WTC11 (cell line): Measurements from ENCODE around the gene ST8SIA6. TPM values are rescaled to one million over a fixed set of nuclear protein-coding genes. Genes with fewer than 3 reads are reported as not detected.
A peak's percentile ranks its signal among the peaks of the same experiment; 100 is the strongest.

ENCODE experiments used
- ATAC-seq: fragments of 200-7000 bp; cut with Tn5 transposase; 2 replicates; pipeline ENCODE4 v1.10.0; 2021; ENCODE audit warnings: mild to moderate bottlenecking, moderate library complexity
- CTCF ChIA-PET: fragments of 300-600 bp; sonication (Branson Sonifier 250); formaldehyde crosslinking; loops from one replicate; lab custom pipeline; 2021; ENCODE audit warnings: antibody characterized with exemption; lab: Charles Lee
- POLR2A ChIA-PET: fragments of 350-600 bp; sonication (Branson Sonifier 250); formaldehyde crosslinking; loops from one replicate; lab custom pipeline; 2021; ENCODE audit warnings: antibody characterized with exemption; lab: Charles Lee
- DNase-seq: peaks from one replicate; pipeline ENCODE4 v3.0.0; 2021; ENCODE audit warnings: low spot score
- H3K27ac Mint-ChIP-seq: 2 replicates; pipeline ENCODE4 v1.8.0; 2021; ENCODE audit warnings: mixed read lengths
- H3K27me3 Mint-ChIP-seq: 2 replicates; pipeline ENCODE4 v1.8.0; 2021; ENCODE audit warnings: low read depth, mild to moderate bottlenecking, moderate library complexity, mixed read lengths
- H3K36me3 Mint-ChIP-seq: 2 replicates; pipeline ENCODE4 v1.8.0; 2021; ENCODE audit warnings: mixed read lengths
- H3K4me1 Mint-ChIP-seq: 2 replicates; pipeline ENCODE4 v1.8.0; 2022; ENCODE audit warnings: mixed read lengths
- H3K4me3 Mint-ChIP-seq: 2 replicates; pipeline ENCODE4 v1.8.0; 2021; ENCODE audit warnings: mild to moderate bottlenecking, moderate library complexity, mixed read lengths
- H3K9me3 Mint-ChIP-seq: 2 replicates; pipeline ENCODE4 v1.8.0; 2021; ENCODE audit warnings: mixed read lengths
- CTCF ChIP-seq: fragments of 200-600 bp; IDR thresholded peaks from 2 replicates; pipeline ENCODE4 v1.8.0; 2022; ENCODE audit warnings: antibody characterized with exemption
- GTF2I ChIP-seq: fragments of 250-450 bp; sonication (Bioruptor Pico); conservative IDR thresholded peaks from 2 replicates; pipeline ENCODE4 v1.4.0; 2021; ENCODE audit warnings: mild to moderate bottlenecking
- HMGA2 ChIP-seq: fragments of 250-450 bp; sonication (Bioruptor Pico); IDR thresholded peaks from 2 replicates; pipeline ENCODE4 v1.4.0; 2021; ENCODE audit warnings: mild to moderate bottlenecking, moderate library complexity
- NFYB ChIP-seq: sonication (generic); formaldehyde crosslinking; conservative IDR thresholded peaks from 2 replicates; pipeline ENCODE4 v1.8.0; 2022; ENCODE audit warnings: low read depth, missing genetic modification reagents
- OVOL2 ChIP-seq: fragments of 250-450 bp; sonication (Bioruptor Pico); IDR thresholded peaks from 2 replicates; pipeline ENCODE4 v1.9.0; 2021; ENCODE audit warnings: mild to moderate bottlenecking, borderline replicate concordance
- RORB ChIP-seq: fragments of 250-450 bp; sonication (Bioruptor Pico); IDR thresholded peaks from 2 replicates; pipeline ENCODE4 v1.9.0; 2021; ENCODE audit warnings: mild to moderate bottlenecking
- SMAD3 ChIP-seq: sonication (generic); formaldehyde crosslinking; IDR thresholded peaks from 2 replicates; pipeline ENCODE4 v1.8.0; 2022; ENCODE audit warnings: missing genetic modification reagents, mild to moderate bottlenecking, borderline replicate concordance
- SOX15 ChIP-seq: fragments of 250-450 bp; sonication (Bioruptor Pico); IDR thresholded peaks from 2 replicates; pipeline ENCODE4 v1.9.0; 2021; ENCODE audit warnings: mild to moderate bottlenecking
- ZBTB43 ChIP-seq: sonication (generic); formaldehyde crosslinking; IDR thresholded peaks from 2 replicates; pipeline ENCODE4 v1.8.1; 2023; ENCODE audit warnings: mild to moderate bottlenecking, missing genetic modification reagents
- ZMAT4 ChIP-seq: fragments of 250-450 bp; sonication (Bioruptor Pico); IDR thresholded peaks from 2 replicates; pipeline ENCODE4 v1.9.0; 2021; ENCODE audit warnings: mild to moderate bottlenecking
- ZNF121 ChIP-seq: sonication (generic); formaldehyde crosslinking; IDR thresholded peaks from 2 replicates; pipeline ENCODE4 v1.8.0; 2023; ENCODE audit warnings: missing genetic modification reagents
- ZNF138 ChIP-seq: sonication (generic); formaldehyde crosslinking; conservative IDR thresholded peaks from 2 replicates; pipeline ENCODE4 v1.8.1; 2022; ENCODE audit warnings: mild to moderate bottlenecking, moderate library complexity, missing genetic modification reagents
- ZNF263 ChIP-seq: sonication (generic); formaldehyde crosslinking; IDR thresholded peaks from 2 replicates; pipeline ENCODE4 v1.8.1; 2022; ENCODE audit warnings: low read depth, mild to moderate bottlenecking, moderate library complexity, missing genetic modification reagents
- ZNF281 ChIP-seq: sonication (generic); formaldehyde crosslinking; IDR thresholded peaks from 2 replicates; pipeline ENCODE4 v1.8.0; 2023; ENCODE audit warnings: mild to moderate bottlenecking, missing genetic modification reagents
- ZNF396 ChIP-seq: fragments of 250-450 bp; sonication (Bioruptor Pico); IDR thresholded peaks from 2 replicates; pipeline ENCODE4 v1.8.0; 2021; ENCODE audit warnings: mild to moderate bottlenecking, moderate library complexity, borderline replicate concordance
- ZNF671 ChIP-seq: fragments of 250-450 bp; sonication (Bioruptor Pico); IDR thresholded peaks from 2 replicates; pipeline ENCODE4 v1.8.0; 2021; ENCODE audit warnings: mild to moderate bottlenecking
- total RNA-seq: library from RNA; stranded (reverse); gene quantifications from 3 replicates; pipeline ENCODE4 v1.2.3, GENCODE V29; 2021
- TF ChIP-seq, protein P1 (sequence below): sonication (generic); formaldehyde crosslinking; conservative IDR thresholded peaks from 2 replicates; pipeline ENCODE4 v1.8.1; 2022; ENCODE audit warnings: mild to moderate bottlenecking, missing genetic modification reagents
- TF ChIP-seq, protein P2 (sequence below): sonication (generic); formaldehyde crosslinking; IDR thresholded peaks from 2 replicates; pipeline ENCODE4 v1.8.1; 2022; ENCODE audit warnings: mild to moderate bottlenecking, missing genetic modification reagents, moderate library complexity, borderline replicate concordance
- TF ChIP-seq, protein P3 (sequence below): sonication (generic); formaldehyde crosslinking; IDR thresholded peaks from 2 replicates; pipeline ENCODE4 v1.8.1; 2023; ENCODE audit warnings: mild to moderate bottlenecking, missing genetic modification reagents, borderline replicate concordance
- TF ChIP-seq, protein P4 (sequence below): sonication (generic); formaldehyde crosslinking; IDR thresholded peaks from 2 replicates; pipeline ENCODE4 v1.8.1; 2022; ENCODE audit warnings: low read depth, mild to moderate bottlenecking, moderate library complexity, missing genetic modification reagents, borderline replicate concordance

ST8SIA6 gene
- total RNA-seq, 1 experiment from 2014 or later: 3.5 TPM

DNA sequence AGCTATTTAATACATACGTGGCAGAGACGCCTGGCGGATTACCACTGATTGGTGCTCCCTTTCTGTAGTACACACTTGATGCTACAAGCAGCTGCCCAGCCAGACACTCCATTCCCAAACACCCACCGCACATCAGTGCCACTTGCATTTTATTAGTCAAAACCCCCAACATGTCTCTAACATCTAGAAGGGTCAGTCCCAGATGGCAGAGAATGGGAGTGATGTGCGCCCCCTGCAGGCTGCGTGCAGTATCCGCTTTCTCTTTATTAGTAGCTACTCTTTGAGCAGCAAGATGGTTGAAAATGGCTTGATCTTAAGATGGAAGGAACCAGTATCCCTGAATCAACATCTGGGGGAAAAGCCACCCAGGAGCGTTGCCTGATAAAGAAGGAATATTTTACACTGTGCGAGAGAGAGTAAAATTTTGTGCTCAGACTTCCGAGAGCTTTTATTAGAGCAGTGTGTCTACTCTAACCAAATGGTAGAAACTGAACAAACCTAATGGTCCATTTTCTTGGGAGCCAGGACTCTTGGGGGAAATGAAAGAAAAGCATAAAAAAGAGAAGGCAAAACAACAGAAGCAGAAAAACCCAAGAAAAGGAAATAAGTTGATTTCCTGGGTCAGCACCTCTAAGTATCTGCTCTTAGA, 78.3 kb downstream of the ST8SIA6 start:
- Mint-ChIP-seq H3K27ac (no peak overlapping the region), H3K4me1 (peaks cover 32% of the 10 kb centered on the region), H3K27me3 (no peaks in the 10 kb centered on the region; the same call in 1 of the 2 replicates), H3K4me3 (no peak overlapping the region), H3K9me3 (peaks cover 7% of the 10 kb centered on the region), H3K36me3 (no peaks in the 10 kb centered on the region)
- CTCF ChIA-PET: interaction anchor here (0.5 to 3.1 kb wide), 51 partner anchors 10 to 1145 kb away, joined by 3 to 50 read pairs (median 4); partner anchors contain the start of genes ST8SIA6 and STAM
- ATAC-seq (peak; percentile 74), DNase-seq (peak; percentile 80)
- POLR2A ChIA-PET: interaction anchor here (0.5 kb wide), 1 partner anchor 90 kb away, joined by 3 read pairs; no protein-coding TSS in a partner anchor
- no peak for TF ChIP-seq ZMAT4 (CRISPR knock-in tag)
- peak; percentile 79 for TF ChIP-seq CTCF
- no peak for TF ChIP-seq ZBTB43
- no peak for TF ChIP-seq HMGA2

DNA sequence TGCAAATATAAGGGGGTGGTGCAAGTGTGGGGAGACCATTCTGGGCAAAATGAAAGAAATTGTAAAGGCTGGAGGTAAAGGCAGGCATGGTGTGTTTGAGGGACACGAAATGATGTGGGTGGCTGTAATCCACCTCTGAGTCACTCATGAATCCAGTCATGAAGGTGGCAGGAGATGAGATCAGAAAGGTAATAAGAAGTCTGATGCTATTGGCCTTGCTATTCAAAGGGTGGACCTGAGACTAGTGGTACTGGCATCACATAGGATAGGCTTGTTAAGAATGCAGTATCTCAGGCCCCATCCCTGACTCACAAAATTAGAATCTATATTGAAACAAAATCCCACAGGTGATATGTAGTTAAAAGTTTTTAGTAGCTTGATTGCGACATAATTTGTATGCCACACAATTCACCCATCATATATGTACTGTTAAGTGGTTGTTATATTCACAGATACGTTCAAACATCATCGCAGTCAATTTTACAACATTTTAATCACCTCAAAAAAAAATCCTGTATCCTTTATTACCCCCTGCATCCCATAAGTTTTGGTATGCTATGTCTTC, 85.6 kb downstream of the ST8SIA6 start:
- H3K36me3 Mint-ChIP-seq: peaks cover 2% of the 10 kb centered on the region
- CTCF ChIA-PET: no interaction called here
- H3K4me3 Mint-ChIP-seq: no peak overlapping the region
- H3K27ac Mint-ChIP-seq: no peak overlapping the region
- POLR2A ChIA-PET: no interaction called here
- H3K27me3 Mint-ChIP-seq: no peaks in the 10 kb centered on the region
- no peak for ATAC-seq
- no peaks in the 10 kb centered on the region for H3K4me1 Mint-ChIP-seq
- H3K9me3 Mint-ChIP-seq: peaks cover 15% of the 10 kb centered on the region
- DNase-seq: no peak
- TF ChIP-seq, protein P1, sequence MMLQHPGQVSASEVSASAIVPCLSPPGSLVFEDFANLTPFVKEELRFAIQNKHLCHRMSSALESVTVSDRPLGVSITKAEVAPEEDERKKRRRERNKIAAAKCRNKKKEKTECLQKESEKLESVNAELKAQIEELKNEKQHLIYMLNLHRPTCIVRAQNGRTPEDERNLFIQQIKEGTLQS: no peak
- TF ChIP-seq GTF2I (CRISPR knock-in tag) (no peak), SOX15 (no peak), RORB (CRISPR knock-in tag) (no peak), ZNF671 (CRISPR knock-in tag) (no peak), ZNF396 (CRISPR knock-in tag) (no peak), NFYB (CRISPR knock-in tag) (no peak), ZNF138 (CRISPR knock-in tag) (no peak), ZNF281 (no peak), ZNF121 (CRISPR knock-in tag) (no peak), ZNF263 (CRISPR knock-in tag) (no peak), SMAD3 (CRISPR knock-in tag) (no peak), OVOL2 (CRISPR knock-in tag) (no peak)
- TF ChIP-seq, protein P2, sequence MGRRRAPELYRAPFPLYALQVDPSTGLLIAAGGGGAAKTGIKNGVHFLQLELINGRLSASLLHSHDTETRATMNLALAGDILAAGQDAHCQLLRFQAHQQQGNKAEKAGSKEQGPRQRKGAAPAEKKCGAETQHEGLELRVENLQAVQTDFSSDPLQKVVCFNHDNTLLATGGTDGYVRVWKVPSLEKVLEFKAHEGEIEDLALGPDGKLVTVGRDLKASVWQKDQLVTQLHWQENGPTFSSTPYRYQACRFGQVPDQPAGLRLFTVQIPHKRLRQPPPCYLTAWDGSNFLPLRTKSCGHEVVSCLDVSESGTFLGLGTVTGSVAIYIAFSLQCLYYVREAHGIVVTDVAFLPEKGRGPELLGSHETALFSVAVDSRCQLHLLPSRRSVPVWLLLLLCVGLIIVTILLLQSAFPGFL (CRISPR knock-in tag): no peak
- TF ChIP-seq, protein P3, sequence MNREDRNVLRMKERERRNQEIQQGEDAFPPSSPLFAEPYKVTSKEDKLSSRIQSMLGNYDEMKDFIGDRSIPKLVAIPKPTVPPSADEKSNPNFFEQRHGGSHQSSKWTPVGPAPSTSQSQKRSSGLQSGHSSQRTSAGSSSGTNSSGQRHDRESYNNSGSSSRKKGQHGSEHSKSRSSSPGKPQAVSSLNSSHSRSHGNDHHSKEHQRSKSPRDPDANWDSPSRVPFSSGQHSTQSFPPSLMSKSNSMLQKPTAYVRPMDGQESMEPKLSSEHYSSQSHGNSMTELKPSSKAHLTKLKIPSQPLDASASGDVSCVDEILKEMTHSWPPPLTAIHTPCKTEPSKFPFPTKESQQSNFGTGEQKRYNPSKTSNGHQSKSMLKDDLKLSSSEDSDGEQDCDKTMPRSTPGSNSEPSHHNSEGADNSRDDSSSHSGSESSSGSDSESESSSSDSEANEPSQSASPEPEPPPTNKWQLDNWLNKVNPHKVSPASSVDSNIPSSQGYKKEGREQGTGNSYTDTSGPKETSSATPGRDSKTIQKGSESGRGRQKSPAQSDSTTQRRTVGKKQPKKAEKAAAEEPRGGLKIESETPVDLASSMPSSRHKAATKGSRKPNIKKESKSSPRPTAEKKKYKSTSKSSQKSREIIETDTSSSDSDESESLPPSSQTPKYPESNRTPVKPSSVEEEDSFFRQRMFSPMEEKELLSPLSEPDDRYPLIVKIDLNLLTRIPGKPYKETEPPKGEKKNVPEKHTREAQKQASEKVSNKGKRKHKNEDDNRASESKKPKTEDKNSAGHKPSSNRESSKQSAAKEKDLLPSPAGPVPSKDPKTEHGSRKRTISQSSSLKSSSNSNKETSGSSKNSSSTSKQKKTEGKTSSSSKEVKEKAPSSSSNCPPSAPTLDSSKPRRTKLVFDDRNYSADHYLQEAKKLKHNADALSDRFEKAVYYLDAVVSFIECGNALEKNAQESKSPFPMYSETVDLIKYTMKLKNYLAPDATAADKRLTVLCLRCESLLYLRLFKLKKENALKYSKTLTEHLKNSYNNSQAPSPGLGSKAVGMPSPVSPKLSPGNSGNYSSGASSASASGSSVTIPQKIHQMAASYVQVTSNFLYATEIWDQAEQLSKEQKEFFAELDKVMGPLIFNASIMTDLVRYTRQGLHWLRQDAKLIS (CRISPR knock-in tag): no peak
- TF ChIP-seq, protein P4, sequence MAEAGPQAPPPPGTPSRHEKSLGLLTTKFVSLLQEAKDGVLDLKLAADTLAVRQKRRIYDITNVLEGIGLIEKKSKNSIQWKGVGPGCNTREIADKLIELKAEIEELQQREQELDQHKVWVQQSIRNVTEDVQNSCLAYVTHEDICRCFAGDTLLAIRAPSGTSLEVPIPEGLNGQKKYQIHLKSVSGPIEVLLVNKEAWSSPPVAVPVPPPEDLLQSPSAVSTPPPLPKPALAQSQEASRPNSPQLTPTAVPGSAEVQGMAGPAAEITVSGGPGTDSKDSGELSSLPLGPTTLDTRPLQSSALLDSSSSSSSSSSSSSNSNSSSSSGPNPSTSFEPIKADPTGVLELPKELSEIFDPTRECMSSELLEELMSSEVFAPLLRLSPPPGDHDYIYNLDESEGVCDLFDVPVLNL (CRISPR knock-in tag): no peak
